Kidney epithelial cell (primary cell): ENCODE measurements around the gene SUN2. TPM values are rescaled to one million over a fixed set of nuclear protein-coding genes. Genes with fewer than 3 reads are reported as not detected.

Experiments used
- DNase-seq: peaks from one replicate; pipeline ENCODE4 v3.0.0-alpha.2; 2010; ENCODE audit warnings: low read depth
- H3K27me3 ChIP-seq: 2 replicates; pipeline ENCODE4 v1.6.0; 2011; ENCODE audit warnings: low read length; ENCODE audit not compliant: control insufficient read depth, insufficient read depth
- H3K36me3 ChIP-seq: 2 replicates; pipeline ENCODE4 v1.5.1; 2011; ENCODE audit warnings: low read length; ENCODE audit not compliant: control insufficient read depth, insufficient read depth
- H3K4me3 ChIP-seq: 2 replicates; pipeline ENCODE4 v1.5.1; 2011; ENCODE audit warnings: low read depth, mild to moderate bottlenecking, control low read depth, low read length
- CTCF ChIP-seq: IDR thresholded peaks from 2 replicates; pipeline ENCODE4 v1.5.1; 2011; ENCODE audit warnings: mild to moderate bottlenecking, moderate library complexity, low read length, control low read depth, inconsistent platforms; ENCODE audit not compliant: insufficient read depth, poor library complexity, severe bottlenecking
- total RNA-seq: library from RNA; depleted of rRNA; stranded (reverse); fragments of >200 nt; gene quantifications from 2 replicates; pipeline ENCODE4 v1.2.3, GENCODE V29; 2015

The SUN2 gene
- total RNA-seq, 1 donor from 2014 or later: 105 TPM

- Histone ChIP-seq H3K4me3 (no peak overlapping the region), H3K27me3 (peaks cover 2% of the 10 kb centered on the region), H3K36me3 (no peaks in the 10 kb centered on the region)
- no peak for TF ChIP-seq CTCF
- DNase-seq: no peak
Observed at GRCh38 chr22:38774496-38775166, 18.8 kb upstream of the SUN2 start.

- DNase-seq: no peak
- TF ChIP-seq CTCF: no peak
- H3K36me3 ChIP-seq: no peaks in the 10 kb centered on the region
- no peak overlapping the region for H3K4me3 ChIP-seq
- H3K27me3 ChIP-seq: peaks cover 2% of the 10 kb centered on the region
Observed at GRCh38 chr22:38773363-38773946, 17.7 kb upstream of the SUN2 start.

GRCh38 chr22:38772623-38772873 is 16.8 kb upstream of the SUN2 start:
- Histone ChIP-seq H3K36me3 (no peaks in the 10 kb centered on the region), H3K4me3 (no peak overlapping the region), H3K27me3 (peaks cover 3% of the 10 kb centered on the region)
- no peak for TF ChIP-seq CTCF
- DNase-seq: no peak

- DNase-seq: no peak
- H3K36me3 ChIP-seq: no peaks in the 10 kb centered on the region
- no peak for TF ChIP-seq CTCF
- H3K4me3 ChIP-seq: no peak overlapping the region
- peaks cover 13% of the 10 kb centered on the region for H3K27me3 ChIP-seq
Observed at GRCh38 chr22:38770257-38770949, 14.6 kb upstream of the SUN2 start.

GRCh38 chr22:38768036-38768435 is 12.2 kb upstream of the SUN2 start:
- Histone ChIP-seq H3K27me3 (peaks cover 13% of the 10 kb centered on the region), H3K36me3 (no peaks in the 10 kb centered on the region), H3K4me3 (no peak overlapping the region)
- no peak for TF ChIP-seq CTCF
- no peak for DNase-seq
